K562 (cell line): ENCODE data around the gene BAG2. TPM values are rescaled to one million over a fixed set of nuclear protein-coding genes. Genes with fewer than 3 reads are reported as not detected.

Experiments used
- E2F3 ChIP-seq: fragments of 250-450 bp; sonication (Bioruptor Pico); IDR thresholded peaks from 2 replicates; pipeline ENCODE4 v1.4.0; 2020; ENCODE audit warnings: mild to moderate bottlenecking
- ELF2 ChIP-seq: fragments of 250-450 bp; sonication (Bioruptor Pico); IDR thresholded peaks from 2 replicates; pipeline ENCODE4 v1.5.0; 2021; ENCODE audit warnings: mild to moderate bottlenecking
- ETV6 ChIP-seq, 3 experiments: fragments of 150-350 bp in 1 of 3; sonication (generic) in 1 of 3; formaldehyde crosslinking in 1 of 3; IDR thresholded peaks; 2 replicates each; pipeline versions ENCODE4 v1.6.1 to v1.8.0; 2014 to 2022; ENCODE audit warnings: borderline replicate concordance in 2 of 3, low read depth in 2 of 3, antibody characterized with exemption in 1 of 3, low read length in 1 of 3, mild to moderate bottlenecking in 1 of 3, missing genetic modification reagents in 1 of 3
- MNT ChIP-seq, 2 experiments: fragments of 450-650 bp; conservative IDR thresholded peaks; 2 replicates each; pipeline ENCODE4 v1.6.1; 2017; ENCODE audit warnings: mild to moderate bottlenecking in 2 of 2, moderate library complexity in 2 of 2
- POU5F1 ChIP-seq: fragments of 150-350 bp; IDR thresholded peaks from 2 replicates; pipeline ENCODE4 v1.6.1; 2014; ENCODE audit warnings: borderline replicate concordance, low read length, low read depth, mild to moderate bottlenecking; ENCODE audit not compliant: partially characterized antibody
- PRDM10 ChIP-seq: fragments of 450-650 bp; IDR thresholded peaks from 2 replicates; pipeline ENCODE4 v1.6.1; 2018; ENCODE audit not compliant: partially characterized antibody
- RBM17 ChIP-seq: fragments of 200-400 bp; formaldehyde crosslinking; IDR thresholded peaks from 2 replicates; pipeline ENCODE4 v1.6.1; 2017; ENCODE audit warnings: low read depth, mild to moderate bottlenecking, low read length, borderline replicate concordance
- ZBTB40 ChIP-seq, 2 experiments: fragments of 450-650 bp in 1 of 2; sonication (generic) in 1 of 2; formaldehyde crosslinking in 1 of 2; IDR thresholded peaks; 2 replicates each; pipeline versions ENCODE4 v1.7.1 to v1.9.0; 2016 to 2022; ENCODE audit warnings: inconsistent platforms in 1 of 2, mild to moderate bottlenecking in 1 of 2, missing genetic modification reagents in 1 of 2
- ZNF184 ChIP-seq: sonication (generic); formaldehyde crosslinking; IDR thresholded peaks from 2 replicates; pipeline ENCODE4 v1.5.0; 2020; ENCODE audit warnings: missing genetic modification reagents
- ZNF232 ChIP-seq: sonication (generic); formaldehyde crosslinking; IDR thresholded peaks from 2 replicates; pipeline ENCODE4 v1.8.0; 2022; ENCODE audit warnings: mild to moderate bottlenecking, missing genetic modification reagents
- ZNF717 ChIP-seq: fragments of 250-450 bp; sonication (Bioruptor Pico); IDR thresholded peaks from 2 replicates; pipeline ENCODE4 v1.5.0; 2021
- polyA plus RNA-seq, 8 experiments: library from polyadenylated mRNA; depleted of rRNA in 4 of 8; stranded (reverse) in 5 of 8; unstranded in 3 of 8; fragments of >200 nt; fragmentation: Nextera tagmentation in 2 of 8; fragmentation: Illumina TruSeq in 1 of 8; extraction: Ambion mirVana in 2 of 8; extraction: Trizol in 1 of 8; gene quantifications; 2 replicates each; pipeline versions ENCODE4 v1.2.1 to v1.2.3, GENCODE V29; 2011 to 2014; ENCODE audit warnings: inconsistent platforms in 1 of 8, missing spikeins in 1 of 8
- total RNA-seq, 7 experiments: library from RNA; depleted of rRNA in 6 of 7; stranded (reverse); fragments of >200 nt in 6 of 7; fragmentation: Illumina TruSeq in 2 of 7; extraction: Trizol in 2 of 7; gene quantifications; 2 replicates each; pipeline versions ENCODE4 v1.2.1 to v1.2.3, GENCODE V29; 2011 to 2021; ENCODE audit warnings: low replicate concordance in 1 of 7

Gene BAG2
- total and polyA plus RNA-seq, 9 of the 15 experiments (the other 6 are each of a cell fraction or from before 2014, with no cell fraction given), result 12.8 to 20.7 (median 17.6) TPM

- TF ChIP-seq PRDM10 (peak; percentile 40), ZNF717 (CRISPR knock-in tag) (no peak), E2F3 (CRISPR knock-in tag) (0 out of 2 replicates have a peak, but pooled peaks have one; percentile 21), ZBTB40 (IDR thresholded peaks at IDR 0.05) (peak; percentile 52; the same call in 1 of the 2 replicates), ZBTB40 (CRISPR knock-in tag; IDR thresholded peaks at IDR 0.05) (no peak), RBM17 (no peak), POU5F1 (no peak), ELF2 (no peak), ZNF232 (CRISPR knock-in tag) (no peak), ETV6 (IDR thresholded peaks at IDR 0.05; ENCODE audit: borderline replicate concordance in 1 of 2, low read depth in 2 of 2, low read length in 1 of 2) (no peak), ETV6 (CRISPR knock-in tag; IDR thresholded peaks at IDR 0.05; ENCODE audit: borderline replicate concordance) (no peak), MNT (conservative IDR thresholded peaks at IDR 0.05) (no peak), ZNF184 (CRISPR knock-in tag) (no peak)
These were observed 49.2 kb downstream of the BAG2 start (continued) for GRCh38 chr6:57221191-57221935.
